Uterus (tissue), 4 donors: ENCODE measurements around the gene POTEJ. TPM values are rescaled to one million over a fixed set of nuclear protein-coding genes. Genes with fewer than 3 reads are reported as not detected.
"Not testable (repeated sequence)": the region's sequence is repeated elsewhere in the genome, so short reads cannot be mapped to it uniquely, and the experiment has no call there.

Experiments used
- DNase-seq, 2 donors: peaks; one replicate each; pipeline ENCODE4 v3.0.0-alpha.2; 2019 to 2020
- H3K27ac ChIP-seq, 2 donors: fragments of 200-600 bp; sonication (generic); 1 replicate in 1 of 2; 2 replicates in 1 of 2; pipeline ENCODE4 v1.5.1; 2016 to 2018
- H3K27me3 ChIP-seq, 2 donors: fragments of 200-600 bp; sonication (generic); one replicate each; pipeline ENCODE4 v1.5.1; 2018 to 2019; ENCODE audit warnings: control low read depth in 1 of 2
- H3K36me3 ChIP-seq, 2 donors: fragments of 200-600 bp; sonication (generic); one replicate each; pipeline ENCODE4 v1.5.1; 2019; ENCODE audit warnings: control low read depth in 1 of 2
- H3K4me1 ChIP-seq, 2 donors: fragments of 200-600 bp; sonication (generic); one replicate each; pipeline ENCODE4 v1.5.1; 2018 to 2019; ENCODE audit warnings: control low read depth in 1 of 2
- H3K4me3 ChIP-seq, 2 donors: fragments of 200-600 bp; sonication (generic); 1 replicate in 1 of 2; 2 replicates in 1 of 2; pipeline ENCODE4 v1.5.1; 2018 to 2019; ENCODE audit warnings: mild to moderate bottlenecking in 1 of 2
- H3K9me3 ChIP-seq, 2 donors: fragments of 200-600 bp; sonication (generic); one replicate each; pipeline ENCODE4 v1.5.1; 2019; ENCODE audit warnings: control low read depth in 1 of 2
- intact Hi-C: fragments of 100-400 bp; cut with DNase I; formaldehyde crosslinking; loops from one replicate; pipeline ENCODE4 v1.15.1; 2023; ENCODE audit warnings: low total_unique reads
- total RNA-seq, 4 donors: library from RNA; depleted of rRNA in 3 of 4; stranded (reverse); fragments of >200 nt in 3 of 4; gene quantifications; one replicate each; pipeline versions ENCODE4 v1.1.0 to v1.2.4, GENCODE V29; 2014 to 2023
- donor health status: DM: yes; HTN: yes; CAD: no.

Gene POTEJ
- total RNA-seq, 4 donors from 2014 or later: 0.21 TPM; not detected in 3

DNA sequence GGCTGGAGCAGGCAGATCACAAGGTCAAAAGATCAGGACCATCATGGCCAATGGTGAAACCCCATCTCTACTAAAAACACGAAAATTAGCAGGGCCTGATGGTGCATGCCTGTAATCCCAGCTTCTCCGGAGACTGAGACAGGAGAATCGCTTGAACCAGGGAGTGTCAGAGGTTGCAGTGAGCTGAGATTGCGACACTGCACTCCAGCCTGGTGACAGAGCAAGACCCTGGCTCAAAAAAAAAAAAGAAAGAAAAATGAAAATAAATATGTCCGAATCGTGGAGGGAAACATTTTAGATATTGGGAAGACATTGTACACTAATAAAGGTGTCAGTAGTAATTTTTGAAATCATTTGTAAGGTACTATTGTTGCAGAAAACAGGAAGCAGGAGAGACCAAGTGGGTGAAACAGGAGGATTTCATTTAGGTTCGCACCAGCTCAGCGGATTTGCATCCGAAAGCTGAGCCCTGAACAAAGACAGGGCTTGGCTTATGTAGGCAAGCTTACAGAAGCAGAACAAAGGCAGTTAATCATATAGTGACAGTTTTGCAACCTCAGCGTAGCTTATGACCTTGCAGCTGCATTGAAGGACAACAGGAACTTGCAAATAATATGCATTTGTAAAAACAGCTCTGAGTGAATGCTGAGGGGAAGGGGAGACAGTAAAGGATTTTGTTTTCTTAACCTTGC lies 17.7 kb downstream of the POTEJ start:
- DNase-seq, H3K27ac ChIP-seq, intact Hi-C loops: not testable (repeated sequence)

GRCh38 chr2:130638973-130639372 lies 27.7 kb downstream of the POTEJ start:
- H3K27me3 ChIP-seq, H3K36me3 ChIP-seq, intact Hi-C loops, H3K4me1 ChIP-seq, H3K9me3 ChIP-seq, DNase-seq, H3K4me3 ChIP-seq, H3K27ac ChIP-seq: not testable (repeated sequence)

More for the DNA sequence above, 17.7 kb downstream of the POTEJ start:
- not testable (repeated sequence) for H3K4me1 ChIP-seq, H3K36me3 ChIP-seq, H3K27me3 ChIP-seq, H3K9me3 ChIP-seq, H3K4me3 ChIP-seq

DNA sequence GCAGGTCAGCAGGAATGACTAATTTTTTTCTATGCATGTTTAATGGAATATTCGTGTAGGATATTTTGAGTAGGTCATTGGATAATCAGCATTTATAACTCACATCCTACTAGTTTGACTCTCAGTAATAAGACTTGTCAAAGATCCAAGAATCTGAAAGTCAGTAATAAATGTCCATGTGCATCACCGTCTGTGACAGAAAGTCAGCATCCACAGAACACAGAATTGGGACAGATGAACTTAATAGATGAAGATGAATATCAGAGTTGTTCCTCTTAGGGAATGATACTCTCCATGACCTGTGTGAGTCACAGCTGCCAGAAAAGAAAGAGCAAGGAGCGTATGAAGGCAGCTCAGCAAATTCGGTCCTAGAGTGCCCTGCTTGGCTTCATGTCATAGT lies 30.4 kb downstream of the POTEJ start:
- H3K9me3 ChIP-seq, H3K27me3 ChIP-seq, intact Hi-C loops, DNase-seq, H3K36me3 ChIP-seq, H3K4me1 ChIP-seq, H3K4me3 ChIP-seq, H3K27ac ChIP-seq: not testable (repeated sequence)

GRCh38 chr2:130649285-130649684 lies 38.0 kb downstream of the POTEJ start:
- DNase-seq, H3K4me3 ChIP-seq, H3K36me3 ChIP-seq, H3K9me3 ChIP-seq, intact Hi-C loops, H3K27ac ChIP-seq, H3K4me1 ChIP-seq, H3K27me3 ChIP-seq: not testable (repeated sequence)

GRCh38 chr2:130664506-130664905 lies 53.3 kb downstream of the POTEJ start:
- not testable (repeated sequence) for H3K4me3 ChIP-seq, DNase-seq

GRCh38 chr2:130665596-130665995 lies 54.4 kb downstream of the POTEJ start:
- H3K36me3 ChIP-seq, H3K4me1 ChIP-seq, intact Hi-C loops, H3K27ac ChIP-seq, DNase-seq, H3K27me3 ChIP-seq, H3K4me3 ChIP-seq, H3K9me3 ChIP-seq: not testable (repeated sequence)

More at GRCh38 chr2:130664506-130664905, 53.3 kb downstream of the POTEJ start:
- H3K36me3 ChIP-seq, H3K27me3 ChIP-seq, H3K4me1 ChIP-seq, intact Hi-C loops, H3K9me3 ChIP-seq, H3K27ac ChIP-seq: not testable (repeated sequence)

GRCh38 chr2:130667516-130667915 lies 56.3 kb downstream of the POTEJ start:
- H3K36me3 ChIP-seq, DNase-seq, intact Hi-C loops: not testable (repeated sequence)

GRCh38 chr2:130670026-130670745 lies 58.9 kb downstream of the POTEJ start:
- DNase-seq, intact Hi-C loops, H3K27ac ChIP-seq, H3K27me3 ChIP-seq, H3K4me1 ChIP-seq, H3K9me3 ChIP-seq, H3K4me3 ChIP-seq, H3K36me3 ChIP-seq: not testable (repeated sequence)

More at GRCh38 chr2:130667516-130667915, 56.3 kb downstream of the POTEJ start:
- H3K4me1 ChIP-seq, H3K9me3 ChIP-seq, H3K27ac ChIP-seq, H3K4me3 ChIP-seq, H3K27me3 ChIP-seq: not testable (repeated sequence)

- H3K36me3 ChIP-seq, DNase-seq, H3K27ac ChIP-seq, H3K27me3 ChIP-seq, H3K4me1 ChIP-seq, H3K4me3 ChIP-seq, intact Hi-C loops, H3K9me3 ChIP-seq: not testable (repeated sequence)
Measured at GRCh38 chr2:130692041-130692770, 81.0 kb downstream of the POTEJ start.
